ENCODE results near the gene STOM. TPM values are rescaled to one million over a fixed set of nuclear protein-coding genes. Genes with fewer than 3 reads are reported as not detected.

The STOM gene
- total RNA-seq, 1 experiment from 2014 or later: 5.5 TPM

GRCh38 chr9:121313458-121314152 is 56.4 kb downstream of the STOM start:
- BruUV-seq (replicated peaks): no TSS peak
- H3K4me2 ChIP-seq (ENCODE audit: low read length): no peak overlapping the region
- TF ChIP-seq, protein P1, sequence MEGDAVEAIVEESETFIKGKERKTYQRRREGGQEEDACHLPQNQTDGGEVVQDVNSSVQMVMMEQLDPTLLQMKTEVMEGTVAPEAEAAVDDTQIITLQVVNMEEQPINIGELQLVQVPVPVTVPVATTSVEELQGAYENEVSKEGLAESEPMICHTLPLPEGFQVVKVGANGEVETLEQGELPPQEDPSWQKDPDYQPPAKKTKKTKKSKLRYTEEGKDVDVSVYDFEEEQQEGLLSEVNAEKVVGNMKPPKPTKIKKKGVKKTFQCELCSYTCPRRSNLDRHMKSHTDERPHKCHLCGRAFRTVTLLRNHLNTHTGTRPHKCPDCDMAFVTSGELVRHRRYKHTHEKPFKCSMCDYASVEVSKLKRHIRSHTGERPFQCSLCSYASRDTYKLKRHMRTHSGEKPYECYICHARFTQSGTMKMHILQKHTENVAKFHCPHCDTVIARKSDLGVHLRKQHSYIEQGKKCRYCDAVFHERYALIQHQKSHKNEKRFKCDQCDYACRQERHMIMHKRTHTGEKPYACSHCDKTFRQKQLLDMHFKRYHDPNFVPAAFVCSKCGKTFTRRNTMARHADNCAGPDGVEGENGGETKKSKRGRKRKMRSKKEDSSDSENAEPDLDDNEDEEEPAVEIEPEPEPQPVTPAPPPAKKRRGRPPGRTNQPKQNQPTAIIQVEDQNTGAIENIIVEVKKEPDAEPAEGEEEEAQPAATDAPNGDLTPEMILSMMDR (conservative IDR thresholded peaks at IDR 0.05; ENCODE audit: low read depth, low read length): no peak
- TF ChIP-seq EZH2 (IDR thresholded peaks at IDR 0.05; ENCODE audit: low read length, unreplicated experiment): no peak
- no peak for TF ChIP-seq EZH2phosphoT487 (IDR thresholded peaks at IDR 0.05; ENCODE audit: borderline replicate concordance, low read length)
- H3K27ac ChIP-seq (ENCODE audit: low read length): no peak overlapping the region
- H3K4me3 ChIP-seq (ENCODE audit: low read length): no peak overlapping the region
- H2AFZ ChIP-seq (ENCODE audit: low read length): no peak overlapping the region
- no peaks in the 10 kb centered on the region for H4K20me1 ChIP-seq (ENCODE audit: low read length)
- intact Hi-C loops (cut with micrococcal nuclease): no loop called here
- H3K9ac ChIP-seq (ENCODE audit: low read length): no peak overlapping the region
- ATAC-seq: no peak
- DNase-seq: no peak
- no peaks in the 10 kb centered on the region for H3K4me1 ChIP-seq (ENCODE audit: insufficient read depth, low read length)
- no peaks in the 10 kb centered on the region for H3K79me2 ChIP-seq (ENCODE audit: low read length)
- no peaks in the 10 kb centered on the region for H3K9me3 ChIP-seq (ENCODE audit: low read length)
- H3F3A ChIP-seq (ENCODE audit: low read length, unreplicated experiment): no peaks in the 10 kb centered on the region
- no peaks in the 10 kb centered on the region for H3K36me3 ChIP-seq (ENCODE audit: low read depth, low read length)
- CTCF ChIA-PET: no interaction called here
- H3K9me2 ChIP-seq (replicated peaks; ENCODE audit: low read length): no peaks in the 10 kb centered on the region
- H3K27me3 ChIP-seq (ENCODE audit: low read length): no peaks in the 10 kb centered on the region
- POLR2A ChIA-PET (ENCODE audit: unreplicated experiment): no interaction called here

DNA sequence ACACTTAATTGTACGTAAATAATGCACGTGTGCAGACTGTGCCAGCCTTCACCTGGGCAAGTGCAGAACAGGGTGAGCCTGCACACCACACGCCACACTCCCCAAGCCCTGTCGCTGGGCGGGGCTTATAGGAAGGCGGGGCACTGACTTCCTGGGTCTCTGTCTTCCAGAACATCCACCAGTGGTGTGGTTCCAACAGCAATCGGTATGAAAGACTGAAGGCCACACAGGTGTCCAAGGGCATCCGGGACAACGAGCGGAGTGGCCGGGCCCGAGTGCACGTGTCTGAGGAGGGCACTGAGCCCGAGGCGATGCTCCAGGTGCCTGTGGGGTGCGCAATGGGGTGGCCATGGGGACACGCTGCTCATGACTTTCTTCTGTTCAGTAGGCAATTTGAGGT is 57.9 kb downstream of the STOM start:
- H3K79me2 ChIP-seq (ENCODE audit: low read length): no peaks in the 10 kb centered on the region
- no peak overlapping the region for H3K4me3 ChIP-seq (ENCODE audit: low read length)
- H3K4me1 ChIP-seq (ENCODE audit: insufficient read depth, low read length): no peaks in the 10 kb centered on the region
- H3K9me3 ChIP-seq (ENCODE audit: low read length): no peaks in the 10 kb centered on the region
- no peaks in the 10 kb centered on the region for H4K20me1 ChIP-seq (ENCODE audit: low read length)
- H3K9me2 ChIP-seq (replicated peaks; ENCODE audit: low read length): no peaks in the 10 kb centered on the region
- TF ChIP-seq, protein P1 (conservative IDR thresholded peaks at IDR 0.05; ENCODE audit: low read depth, low read length): no peak
- TF ChIP-seq EZH2phosphoT487 (IDR thresholded peaks at IDR 0.05; ENCODE audit: borderline replicate concordance, low read length) (no peak), EZH2 (IDR thresholded peaks at IDR 0.05; ENCODE audit: low read length, unreplicated experiment) (no peak)
- H3K27me3 ChIP-seq (ENCODE audit: low read length): no peaks in the 10 kb centered on the region
- CTCF ChIA-PET: no interaction called here
- H3K4me2 ChIP-seq (ENCODE audit: low read length): no peak overlapping the region
- no TSS peak for BruUV-seq (replicated peaks)
- H3K27ac ChIP-seq (ENCODE audit: low read length): no peak overlapping the region
- intact Hi-C loops (cut with micrococcal nuclease): no loop called here
- H3K9ac ChIP-seq (ENCODE audit: low read length): no peak overlapping the region
- H2AFZ ChIP-seq (ENCODE audit: low read length): no peak overlapping the region
- H3K36me3 ChIP-seq (ENCODE audit: low read depth, low read length): no peaks in the 10 kb centered on the region
- POLR2A ChIA-PET (ENCODE audit: unreplicated experiment): no interaction called here
- H3F3A ChIP-seq (ENCODE audit: low read length, unreplicated experiment): no peaks in the 10 kb centered on the region
- ATAC-seq: no peak
- no peak for DNase-seq

- no peaks in the 10 kb centered on the region for H3K9me3 ChIP-seq (ENCODE audit: low read length)
- no peaks in the 10 kb centered on the region for H4K20me1 ChIP-seq (ENCODE audit: low read length)
- no peaks in the 10 kb centered on the region for H3K36me3 ChIP-seq (ENCODE audit: low read depth, low read length)
- no peak overlapping the region for H3K27ac ChIP-seq (ENCODE audit: low read length)
- H3K9me2 ChIP-seq (replicated peaks; ENCODE audit: low read length): no peaks in the 10 kb centered on the region
- intact Hi-C loops (cut with micrococcal nuclease): no loop called here
- H3K4me3 ChIP-seq (ENCODE audit: low read length): no peak overlapping the region
- CTCF ChIA-PET: no interaction called here
- no peaks in the 10 kb centered on the region for H3K4me1 ChIP-seq (ENCODE audit: insufficient read depth, low read length)
- H3K79me2 ChIP-seq (ENCODE audit: low read length): no peaks in the 10 kb centered on the region
- no peak for TF ChIP-seq EZH2phosphoT487 (IDR thresholded peaks at IDR 0.05; ENCODE audit: borderline replicate concordance, low read length)
- no peak for TF ChIP-seq EZH2 (IDR thresholded peaks at IDR 0.05; ENCODE audit: low read length, unreplicated experiment)
- TF ChIP-seq, protein P1 (conservative IDR thresholded peaks at IDR 0.05; ENCODE audit: low read depth, low read length): no peak
- H2AFZ ChIP-seq (ENCODE audit: low read length): no peak overlapping the region
- no peak for ATAC-seq
- H3K4me2 ChIP-seq (ENCODE audit: low read length): no peak overlapping the region
- no peak for DNase-seq
- BruUV-seq (replicated peaks): no TSS peak
- no peaks in the 10 kb centered on the region for H3F3A ChIP-seq (ENCODE audit: low read length, unreplicated experiment)
- H3K9ac ChIP-seq (ENCODE audit: low read length): no peak overlapping the region
- no peaks in the 10 kb centered on the region for H3K27me3 ChIP-seq (ENCODE audit: low read length)
- POLR2A ChIA-PET (ENCODE audit: unreplicated experiment): no interaction called here
Observed at GRCh38 chr9:121310571-121310970, 59.5 kb downstream of the STOM start.
